Stimulated activated CD8-positive, alpha-beta memory T cell treated with anti-CD3 and anti-CD28 coated beads, Interleukin-4, amount 100 ng/mL, for 4 hours (primary cell): ENCODE results near the gene HIVEP2.
A peak's percentile ranks its signal among the peaks of the same experiment; 100 is the strongest.

Source experiments
- DNase-seq, 2 donors: peaks; one replicate each; pipeline ENCODE4 v3.0.0-alpha.2; 2020; ENCODE audit warnings: low read depth in 2 of 2, low spot score in 1 of 2

Gene HIVEP2

DNA sequence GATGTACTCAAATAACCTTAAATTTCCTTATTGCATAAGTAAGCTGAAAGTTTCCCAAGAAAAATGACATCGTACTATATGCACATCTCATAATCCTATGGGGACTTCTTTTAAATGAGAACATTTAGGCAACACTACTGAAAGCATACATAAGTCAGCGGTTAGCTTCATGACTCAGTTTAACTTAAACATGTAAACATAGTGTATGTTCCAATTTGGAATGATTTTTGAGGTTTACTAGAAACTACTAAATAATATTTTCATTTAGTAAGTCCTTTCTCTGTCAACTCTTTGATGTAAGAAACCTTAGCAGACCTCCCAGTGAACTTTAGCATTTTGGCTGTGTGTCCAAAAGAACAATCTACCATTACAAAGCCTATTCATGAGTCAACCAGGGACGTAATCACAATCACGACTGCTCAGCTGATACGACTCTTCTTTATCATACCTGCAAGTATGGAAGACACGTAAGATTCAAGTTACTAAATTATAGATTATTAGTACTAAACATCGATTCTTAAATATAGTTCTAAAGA is 19.3 kb downstream of the HIVEP2 start:
- DNase-seq: no peak

GRCh38 chr6:142918339-142919042 is 26.5 kb downstream of the HIVEP2 start:
- DNase-seq: no peak

DNA sequence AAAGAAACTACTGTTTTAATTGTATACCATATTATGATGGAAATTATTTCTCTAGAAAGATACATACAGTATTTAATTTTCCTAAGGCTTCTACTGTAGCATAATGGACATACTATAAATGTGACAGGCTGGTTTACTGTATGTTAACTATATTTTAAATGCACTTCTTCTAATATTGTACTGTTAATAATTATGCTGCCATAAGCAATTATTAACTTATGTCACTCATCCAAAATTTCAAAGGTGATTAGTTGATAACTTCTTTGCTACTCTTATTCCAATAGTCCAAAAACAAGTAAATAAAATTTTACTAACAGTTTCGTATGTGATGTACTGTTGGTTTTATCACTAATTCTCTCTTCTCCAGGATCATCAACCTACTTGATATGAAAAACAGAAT is 28.1 kb downstream of the HIVEP2 start:
- DNase-seq: no peak

DNA sequence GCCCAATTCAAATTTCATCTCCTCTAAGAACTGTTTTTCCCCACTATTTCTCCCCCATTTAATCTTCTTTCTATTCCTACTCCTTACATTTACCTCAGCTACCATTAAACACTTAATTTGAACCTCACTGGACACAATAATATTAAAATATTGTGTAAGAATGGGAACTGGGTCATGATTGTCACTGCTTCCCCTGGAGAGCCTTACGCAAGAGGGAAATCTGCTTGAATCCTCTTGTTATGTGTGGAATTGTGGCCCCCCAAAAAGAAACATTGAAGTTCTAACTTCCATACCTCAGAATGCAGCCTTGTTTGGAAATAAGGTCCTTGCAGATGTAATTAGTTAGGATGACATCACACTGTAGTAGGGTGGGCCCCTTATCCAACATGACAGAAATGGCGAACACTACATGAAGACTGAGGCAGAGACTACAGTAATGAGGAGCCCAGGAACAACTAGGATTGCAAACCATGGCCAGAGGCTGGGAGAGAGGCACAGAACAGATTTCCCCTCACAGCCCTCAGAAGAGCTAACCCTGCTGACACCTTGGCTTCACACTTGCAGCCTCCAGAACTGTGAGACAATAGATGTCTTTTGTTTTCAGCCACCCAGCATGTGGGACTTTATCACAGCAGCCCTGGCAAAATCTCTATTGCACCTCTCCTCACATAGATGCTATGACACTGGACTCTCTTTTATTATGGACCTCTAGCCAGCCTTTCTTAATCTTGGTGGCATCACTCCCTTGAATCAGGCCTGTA is 29.9 kb downstream of the HIVEP2 start:
- no peak for DNase-seq

- no peak for DNase-seq
These were observed 30.6 kb downstream of the HIVEP2 start for GRCh38 chr6:142914369-142914768.

DNA sequence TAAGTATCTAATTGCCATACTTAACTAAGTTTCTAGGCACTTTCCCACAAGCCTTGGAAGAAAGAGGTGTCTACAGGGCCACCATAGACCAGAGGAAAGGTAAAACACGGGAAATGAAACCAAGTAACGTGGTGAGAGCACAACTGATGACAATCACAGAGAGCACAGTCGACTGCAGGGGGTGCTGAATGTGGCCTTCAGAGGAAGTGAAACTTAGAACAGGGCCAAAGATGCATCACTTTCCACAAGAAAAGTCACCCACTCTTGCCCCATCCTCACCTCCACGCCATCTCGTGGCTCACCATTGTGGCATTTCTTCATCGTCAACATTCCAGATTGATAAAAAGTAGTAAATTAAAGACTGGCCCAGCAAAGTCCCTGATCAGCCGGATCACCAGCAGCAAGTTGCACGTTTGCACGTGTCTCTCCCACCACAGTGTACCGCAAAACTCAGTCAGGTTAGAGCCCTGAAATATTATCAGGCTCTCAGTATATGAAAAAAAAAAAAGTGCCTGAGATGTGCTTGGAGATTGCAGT is 31.4 kb downstream of the HIVEP2 start:
- DNase-seq: peak; percentile 25 to 51

- no peak for DNase-seq
These were observed 31.9 kb downstream of the HIVEP2 start for GRCh38 chr6:142913036-142913510.

DNA sequence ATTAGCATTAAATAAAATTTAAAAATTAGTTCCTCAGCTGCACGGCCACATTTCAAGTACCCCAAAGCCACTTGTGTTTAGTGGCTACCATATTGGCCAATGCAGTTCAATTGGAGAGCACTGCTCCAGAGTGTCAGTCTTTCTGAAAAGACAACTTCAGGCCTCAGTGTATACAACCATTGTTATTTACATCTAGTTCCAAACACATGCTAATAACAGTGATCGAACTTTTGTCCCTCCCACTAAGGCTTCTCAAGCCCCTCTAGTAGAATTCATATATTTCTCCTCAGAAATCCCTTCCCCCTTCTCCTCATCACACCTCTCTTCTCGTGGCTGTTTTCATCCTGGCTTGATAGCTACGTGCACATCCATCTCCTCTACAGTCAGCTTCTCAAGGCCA is 32.9 kb downstream of the HIVEP2 start:
- no peak for DNase-seq

DNA sequence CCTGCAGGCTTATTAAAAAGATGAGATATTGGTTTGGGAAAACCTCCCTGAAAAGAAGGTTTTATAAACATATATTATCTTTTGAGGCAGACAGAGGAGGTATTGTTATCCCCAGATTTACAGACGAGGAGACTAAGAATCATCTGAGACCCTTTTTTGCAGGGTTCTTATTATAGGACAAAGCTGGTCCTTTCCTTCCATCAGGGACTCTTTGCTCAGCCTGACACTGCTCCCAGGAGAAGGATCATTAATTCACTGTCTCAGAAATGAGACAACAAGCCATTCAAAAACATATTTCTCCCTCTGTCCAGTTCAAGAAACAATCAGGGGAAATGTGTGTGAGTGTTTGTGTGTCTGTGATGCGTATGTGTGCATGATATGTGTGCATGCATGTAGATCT is 33.5 kb downstream of the HIVEP2 start:
- DNase-seq: no peak

DNA sequence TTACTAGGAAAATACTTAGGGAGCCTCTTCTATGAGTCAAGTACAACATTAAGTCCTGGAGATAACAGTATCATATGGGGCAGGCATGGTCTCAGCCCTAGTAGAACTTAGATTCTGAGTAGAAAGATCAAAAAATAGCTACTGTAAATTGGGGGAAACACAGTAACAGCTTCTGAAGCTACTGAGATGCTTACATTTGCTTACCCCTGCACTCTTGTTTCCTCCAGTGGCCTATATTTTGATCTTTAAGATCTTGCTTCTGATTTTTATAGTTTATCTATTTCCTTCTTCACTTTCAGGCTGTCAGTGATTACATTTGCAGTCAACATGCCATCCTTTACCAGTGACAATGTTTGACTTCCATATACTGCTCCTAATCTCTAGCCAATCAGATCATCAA is 35.3 kb downstream of the HIVEP2 start:
- no peak for DNase-seq

- no peak for DNase-seq
These were observed 36.7 kb downstream of the HIVEP2 start for GRCh38 chr6:142908235-142908634.

DNA sequence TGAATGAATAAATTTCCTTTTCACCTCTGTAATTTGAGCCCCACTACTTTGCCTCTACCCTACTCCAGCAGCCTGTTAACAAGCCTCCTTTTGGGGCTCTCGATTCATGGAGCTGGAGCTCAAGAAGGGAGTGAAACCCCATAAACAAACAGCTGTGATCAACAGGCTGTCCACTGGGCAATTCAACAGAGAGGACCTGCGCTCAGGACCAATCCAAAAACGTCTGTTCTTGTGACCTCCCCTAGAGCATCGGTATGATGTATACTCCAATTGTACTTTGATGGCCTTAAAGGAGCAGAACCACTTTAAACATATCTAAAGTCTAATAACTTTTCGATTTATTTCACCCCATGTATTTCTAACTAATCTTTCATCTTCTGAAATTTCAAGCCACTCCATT is 37.4 kb downstream of the HIVEP2 start:
- no peak for DNase-seq

DNA sequence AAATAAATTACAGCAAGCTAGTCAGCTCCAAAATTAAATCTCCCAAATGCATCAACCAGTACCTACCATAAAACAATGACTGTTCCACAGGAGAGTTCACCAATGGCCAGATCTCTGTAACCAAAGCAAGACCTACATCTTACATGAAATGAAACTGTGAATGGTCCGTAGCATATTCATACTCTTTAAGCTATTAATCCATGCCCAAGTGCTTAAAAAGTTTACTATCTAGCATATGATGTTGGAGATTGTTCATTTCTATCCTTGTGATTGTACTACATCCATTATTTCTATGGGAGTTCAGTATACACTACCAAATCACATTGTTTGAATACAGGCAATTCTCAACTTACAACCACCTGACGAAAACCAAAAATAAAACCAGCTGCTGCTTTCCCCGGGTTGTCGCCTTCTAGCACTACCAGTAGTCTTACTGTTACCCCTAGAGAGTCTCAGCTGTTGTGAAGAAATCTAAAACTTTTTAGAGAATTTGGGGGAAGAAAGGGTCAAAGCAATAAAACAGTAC is 38.0 kb downstream of the HIVEP2 start:
- no peak for DNase-seq

DNA sequence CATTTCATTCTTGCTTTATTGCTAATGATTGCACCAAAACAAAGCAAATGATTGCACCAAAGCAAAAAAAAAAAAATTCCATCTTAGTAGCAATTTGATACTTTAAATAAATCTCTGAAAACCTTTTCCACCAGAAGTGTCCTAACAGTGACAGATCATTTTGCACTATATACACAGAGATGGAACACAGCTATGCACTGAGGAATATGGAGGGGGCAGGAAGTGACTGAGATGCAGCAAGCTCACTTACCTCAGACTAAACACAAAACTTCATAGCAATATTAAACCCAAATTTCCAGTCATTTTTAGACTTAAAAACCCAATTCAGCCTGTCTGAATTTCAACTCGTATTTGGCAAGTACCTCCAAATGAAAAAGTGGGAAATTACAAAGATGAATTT is 41.2 kb downstream of the HIVEP2 start:
- no peak for DNase-seq

- peak; percentile 34 to 50 for DNase-seq
These were observed 42.3 kb downstream of the HIVEP2 start for GRCh38 chr6:142902636-142903053.

DNA sequence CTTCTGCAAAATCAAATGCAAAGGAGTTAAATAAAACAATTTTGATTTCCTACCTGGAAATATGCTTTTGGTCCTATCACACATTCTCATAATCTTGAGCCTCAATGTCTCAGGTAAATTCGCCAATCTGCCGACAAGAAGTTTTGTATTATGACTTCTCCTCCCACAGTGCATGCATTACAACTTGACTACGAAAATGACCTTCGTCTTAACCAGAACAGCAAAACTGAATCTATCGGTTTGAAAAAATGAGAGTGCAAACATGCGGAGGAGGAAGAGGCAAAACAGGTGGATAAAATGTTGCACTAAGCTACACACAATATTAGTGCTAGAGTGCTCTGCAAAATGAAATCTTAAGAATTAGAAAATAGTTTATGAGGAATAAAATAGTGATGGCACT is 43.4 kb downstream of the HIVEP2 start:
- no peak for DNase-seq

DNA sequence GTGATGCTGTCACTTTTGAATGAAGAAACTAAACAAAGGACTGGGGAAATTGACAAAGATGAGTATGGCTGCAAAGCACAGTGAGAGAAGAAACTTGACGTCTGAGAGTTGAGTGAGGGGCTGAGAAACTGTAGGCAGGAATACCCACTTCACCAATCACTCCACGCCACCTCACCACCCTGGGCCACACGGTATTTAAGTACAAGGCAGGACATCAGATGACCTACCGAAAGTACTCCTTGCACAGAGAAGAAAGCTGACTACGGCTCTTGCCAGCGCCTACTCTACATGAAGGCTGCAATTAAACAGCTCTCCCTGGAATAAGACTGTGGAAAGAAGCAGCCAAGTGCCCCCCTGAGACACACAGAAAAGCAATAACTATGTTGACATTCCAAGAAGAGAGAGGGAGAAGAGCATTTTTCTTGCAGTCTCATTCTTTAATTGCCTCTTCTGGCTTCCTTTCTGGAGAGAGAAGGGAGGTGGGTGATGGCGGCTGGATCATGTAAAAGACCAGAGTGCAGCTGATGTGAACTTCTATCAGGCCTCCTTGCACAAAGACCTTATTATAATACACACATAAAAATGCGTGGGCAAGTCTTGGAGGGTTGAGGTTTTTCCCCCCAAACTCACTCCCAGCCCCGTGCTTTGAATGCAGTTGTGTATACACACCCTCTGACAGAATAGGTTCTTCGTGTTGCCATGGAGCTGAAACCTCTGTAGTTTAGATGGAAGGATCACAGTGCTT is 44.6 kb downstream of the HIVEP2 start:
- DNase-seq: no peak

- DNase-seq: no peak
These were observed 45.8 kb downstream of the HIVEP2 start for GRCh38 chr6:142898927-142899895.

GRCh38 chr6:142897659-142898058 is 47.3 kb downstream of the HIVEP2 start:
- DNase-seq: no peak

GRCh38 chr6:142896732-142897131 is 48.2 kb downstream of the HIVEP2 start:
- no peak for DNase-seq
